ELF-1 (cell line): Measurements from ENCODE around the gene IMMT.
A peak's percentile ranks its signal among the peaks of the same experiment; 100 is the strongest.
"Not testable (repeated sequence)": the region's sequence is repeated elsewhere in the genome, so short reads cannot be mapped to it uniquely, and the experiment has no call there.

ENCODE experiments used
- DNase-seq: peaks from one replicate; pipeline ENCODE4 v3.0.0-alpha.2; 2016; ENCODE audit warnings: low read depth, low spot score

IMMT gene

GRCh38 chr2:86195055-86195807 is at the start of gene IMMT:
Gene IMMT, minus strand, starts transcription at chr2:86195462. Its CDS starts 80 bp downstream, at chr2:86195382.
- DNase-seq, result peak; percentile 98

- not testable (repeated sequence) for DNase-seq
Measured at GRCh38 chr2:86244781-86245180, 49.5 kb upstream of the IMMT start.

GRCh38 chr2:86243950-86244733 is 48.9 kb upstream of the IMMT start:
- DNase-seq, result no peak

GRCh38 chr2:86243272-86243671 is 48.0 kb upstream of the IMMT start:
- no peak for DNase-seq

- no peak for DNase-seq
Measured at GRCh38 chr2:86241611-86242010, 46.3 kb upstream of the IMMT start.

GRCh38 chr2:86240251-86240650 is 45.0 kb upstream of the IMMT start:
- DNase-seq, result no peak

- DNase-seq, result no peak
Measured at GRCh38 chr2:86239745-86240144, 44.5 kb upstream of the IMMT start.

- no peak for DNase-seq
Measured at GRCh38 chr2:86239326-86239725, 44.1 kb upstream of the IMMT start.

GRCh38 chr2:86238354-86238753 is 43.1 kb upstream of the IMMT start:
- DNase-seq, result no peak

GRCh38 chr2:86237172-86237571 is 41.9 kb upstream of the IMMT start:
- no peak for DNase-seq

- DNase-seq, result no peak
Measured at GRCh38 chr2:86235196-86235980, 40.1 kb upstream of the IMMT start.

GRCh38 chr2:86234563-86235131 is 39.4 kb upstream of the IMMT start:
- DNase-seq, result no peak

GRCh38 chr2:86233436-86233835 is 38.2 kb upstream of the IMMT start:
- DNase-seq, result peak; percentile 37

- DNase-seq, result no peak
Measured at GRCh38 chr2:86232910-86233309, 37.6 kb upstream of the IMMT start.

GRCh38 chr2:86232373-86232784 is 37.1 kb upstream of the IMMT start:
- DNase-seq, result no peak

GRCh38 chr2:86231680-86232372 is 36.6 kb upstream of the IMMT start:
- no peak for DNase-seq

- DNase-seq, result no peak
Measured at GRCh38 chr2:86230961-86231360, 35.7 kb upstream of the IMMT start.

- no peak for DNase-seq
Measured at GRCh38 chr2:86229221-86229620, 34.0 kb upstream of the IMMT start.

- DNase-seq, result not testable (repeated sequence)
Measured at GRCh38 chr2:86228574-86228973, 33.3 kb upstream of the IMMT start.

GRCh38 chr2:86227685-86228084 is 32.4 kb upstream of the IMMT start:
- no peak for DNase-seq
